NB4 (cell line): Measurements from ENCODE around the gene ZMPSTE24.

Experiments
- CTCF ChIP-seq: IDR thresholded peaks from one replicate; pipeline ENCODE4 v1.5.1; 2012; ENCODE audit warnings: low read depth, low read length
- MYC ChIP-seq: IDR thresholded peaks from 2 replicates; pipeline ENCODE4 v1.6.1; 2011; ENCODE audit warnings: low read depth, low read length

GRCh38 chr1:40267767-40268187, 9.7 kb downstream of the ZMPSTE24 start:
- TF ChIP-seq CTCF (no peak), MYC (no peak)
